KOPT-K1 (cell line): Measurements from ENCODE around the gene AQP5.

ENCODE experiments used
- H3K27ac ChIP-seq: fragments of 200-600 bp; sonication (generic); 2 replicates; pipeline ENCODE4 v1.5.1; 2016; ENCODE audit warnings: antibody characterized with exemption, mild to moderate bottlenecking, low read depth, low read length; ENCODE audit not compliant: poor library complexity, severe bottlenecking
- H3K36me3 ChIP-seq: fragments of 200-600 bp; sonication (generic); 2 replicates; pipeline ENCODE4 v1.5.1; 2017; ENCODE audit warnings: antibody characterized with exemption, mild to moderate bottlenecking, low read length, moderate library complexity; ENCODE audit not compliant: insufficient read depth
- H3K9me3 ChIP-seq: fragments of 200-600 bp; sonication (generic); 2 replicates; pipeline ENCODE4 v1.5.1; 2017; ENCODE audit warnings: antibody characterized with exemption, low read length, mild to moderate bottlenecking; ENCODE audit not compliant: insufficient read depth, poor library complexity, severe bottlenecking

Gene AQP5

DNA sequence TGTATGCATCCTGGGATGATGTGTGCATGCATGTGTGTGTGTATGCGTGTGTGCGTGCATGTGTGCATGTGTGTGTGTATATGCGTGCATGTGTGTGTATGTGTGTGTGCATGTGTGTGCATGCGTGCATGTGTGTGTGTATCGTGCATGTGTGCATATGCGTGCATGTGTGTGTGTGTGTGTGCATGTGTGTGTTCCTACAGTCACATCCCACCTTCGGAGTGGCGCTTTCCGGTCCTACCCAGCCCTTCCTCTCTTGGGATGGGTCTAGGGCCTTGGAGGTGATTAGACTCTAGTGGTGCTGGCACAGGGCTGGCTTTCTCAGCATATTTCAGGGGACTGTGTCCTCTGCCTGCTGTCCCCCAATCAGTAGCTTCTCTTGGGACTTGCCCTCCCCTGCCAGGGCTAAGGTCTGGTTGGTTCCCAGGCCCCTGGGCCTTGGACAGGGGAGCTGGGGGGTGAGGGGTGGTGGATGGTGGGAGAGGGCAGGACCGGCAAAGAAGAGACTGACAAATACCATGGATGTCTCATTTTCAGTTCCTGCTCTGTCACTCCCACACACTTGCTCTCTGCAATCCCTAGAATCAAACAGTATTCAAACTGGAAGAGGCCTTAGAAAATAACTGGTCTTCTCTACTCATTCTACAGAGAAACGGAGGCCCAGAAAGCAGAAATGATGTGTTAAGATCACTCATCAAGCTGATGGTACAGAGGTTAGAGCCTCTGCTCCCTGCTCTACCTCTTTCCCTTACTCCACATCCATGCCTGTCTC is 36.1 kb upstream of the AQP5 start:
- H3K9me3 ChIP-seq, result no peaks in the 10 kb centered on the region
- no peaks in the 10 kb centered on the region for H3K36me3 ChIP-seq
- H3K27ac ChIP-seq, result no peak overlapping the region

DNA sequence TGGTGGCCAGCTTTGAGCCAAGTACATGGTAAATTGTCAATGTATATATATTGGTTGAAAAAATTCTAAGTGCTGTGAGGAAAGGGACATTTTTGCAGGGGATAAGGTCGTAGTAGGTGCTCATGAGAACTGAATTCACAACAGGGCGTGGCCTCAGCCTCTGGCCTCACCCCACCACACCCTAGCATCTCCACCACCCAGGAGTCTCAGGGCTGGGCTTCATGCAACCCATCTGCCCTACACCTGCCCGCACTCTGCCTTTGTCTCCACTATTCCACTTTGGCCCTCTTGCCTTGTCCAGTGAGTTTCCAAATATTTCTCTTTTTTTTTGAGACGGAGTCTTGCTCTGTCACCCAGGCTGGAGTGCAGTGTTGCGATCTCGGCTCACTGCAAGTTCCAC is 33.2 kb upstream of the AQP5 start:
- Histone ChIP-seq H3K27ac (no peak overlapping the region), H3K36me3 (no peaks in the 10 kb centered on the region), H3K9me3 (no peaks in the 10 kb centered on the region)

DNA sequence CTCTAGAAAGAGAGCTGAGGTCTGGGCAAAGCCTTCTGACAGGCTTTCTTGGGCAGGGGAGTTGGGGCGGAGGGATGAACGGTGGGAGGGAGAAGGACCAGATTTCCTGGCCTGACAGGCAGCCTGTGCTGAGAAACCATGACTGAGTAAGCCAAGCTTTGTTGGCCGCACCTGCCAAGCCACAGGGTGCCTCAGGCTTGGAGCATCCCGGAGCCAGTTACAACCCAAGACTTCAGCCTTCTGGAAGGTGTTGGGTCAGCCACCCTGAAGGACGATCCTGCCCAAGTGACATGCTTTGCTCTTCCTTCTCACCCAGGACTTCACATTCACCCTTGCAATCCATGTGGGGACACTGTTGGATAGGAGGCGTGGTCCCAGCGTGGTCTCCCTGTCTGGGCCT is 32.1 kb upstream of the AQP5 start:
- Histone ChIP-seq H3K9me3 (no peaks in the 10 kb centered on the region), H3K36me3 (no peaks in the 10 kb centered on the region)

DNA sequence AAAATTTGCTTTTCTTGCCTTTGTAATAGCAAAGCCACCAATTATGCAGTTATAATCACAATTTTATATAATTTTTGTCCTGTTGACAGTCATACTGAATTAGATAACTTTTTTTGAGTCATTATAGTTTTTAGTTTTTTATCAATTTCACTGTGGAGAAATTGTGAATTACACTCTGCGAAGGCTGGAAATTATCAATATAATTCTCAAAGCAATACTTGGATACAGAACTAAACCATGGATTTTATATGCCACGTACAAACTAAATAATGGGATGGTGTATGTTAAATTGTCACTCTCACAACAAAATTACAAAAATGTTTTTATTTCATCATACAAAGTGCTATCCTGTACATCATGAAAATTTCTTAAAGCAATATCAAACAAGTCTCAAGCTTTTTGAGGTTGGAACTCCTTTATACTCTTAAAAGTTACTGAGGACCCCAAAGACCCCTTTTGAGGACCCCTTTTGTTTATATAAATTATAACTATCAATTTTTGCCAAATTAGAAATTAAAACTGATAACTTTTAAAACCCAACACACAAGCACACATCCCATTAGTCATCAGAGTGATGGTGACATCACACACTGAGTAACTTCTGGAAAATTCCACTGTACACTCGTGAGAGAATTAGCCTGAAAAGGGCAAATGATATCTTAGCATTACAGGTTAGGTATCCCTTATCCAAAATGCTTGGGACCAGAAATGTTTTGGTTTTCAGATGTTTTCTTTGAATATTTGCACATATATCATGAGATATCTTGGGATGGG is 31.0 kb upstream of the AQP5 start:
- H3K36me3 ChIP-seq, result no peaks in the 10 kb centered on the region
- H3K9me3 ChIP-seq, result no peaks in the 10 kb centered on the region
- H3K27ac ChIP-seq, result no peak overlapping the region

More for the DNA sequence above, 32.1 kb upstream of the AQP5 start:
- H3K27ac ChIP-seq, result no peak overlapping the region

DNA sequence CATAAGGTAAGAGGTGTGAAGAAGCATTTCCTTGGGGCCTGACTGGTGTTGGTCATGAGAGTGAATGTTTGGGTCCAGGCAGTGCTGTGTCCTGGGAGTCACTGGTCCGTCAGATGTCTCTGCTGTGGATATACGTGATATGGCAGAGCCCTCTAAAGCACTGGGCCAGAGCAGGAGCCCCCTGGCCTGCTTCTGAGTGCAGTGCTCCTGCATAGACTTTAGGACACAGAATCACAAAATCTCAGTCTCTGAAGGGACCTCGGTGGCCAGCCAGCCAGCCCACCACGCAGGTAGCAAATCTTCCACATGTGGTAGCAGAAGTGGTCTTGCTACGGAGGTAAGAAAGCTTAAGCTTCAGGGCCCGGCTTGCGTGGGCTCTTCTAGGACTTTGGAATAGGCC is 29.6 kb upstream of the AQP5 start:
- no peak overlapping the region for H3K27ac ChIP-seq
- H3K36me3 ChIP-seq, result no peaks in the 10 kb centered on the region
- no peaks in the 10 kb centered on the region for H3K9me3 ChIP-seq

DNA sequence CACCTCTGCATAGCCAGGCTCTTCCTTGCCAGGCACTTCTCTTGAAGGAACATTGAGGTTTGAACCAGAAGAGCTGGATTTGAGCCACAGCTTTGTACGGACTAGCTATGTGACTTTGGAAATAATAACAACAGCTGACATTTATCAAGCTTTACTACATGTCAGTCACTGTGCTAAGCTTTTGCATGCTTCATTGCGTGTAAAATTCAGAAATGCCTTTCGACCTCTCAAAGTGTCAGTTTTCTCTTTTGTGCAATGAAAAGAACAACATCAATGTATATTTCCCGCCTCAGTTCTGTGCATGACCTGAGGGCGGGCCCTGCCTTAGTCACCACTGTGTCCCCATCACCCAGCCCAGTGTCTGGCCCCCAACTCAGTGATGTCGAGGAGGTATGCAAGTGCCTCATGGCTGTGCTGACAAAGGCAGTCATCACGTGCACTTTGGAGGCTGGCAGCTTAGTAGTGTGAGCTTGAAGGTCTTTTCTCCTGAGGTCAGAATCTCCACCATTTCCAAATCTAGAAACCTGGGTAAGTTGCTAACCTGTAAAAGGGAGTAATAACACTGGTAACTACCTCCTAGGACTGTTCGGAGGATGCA is 29.0 kb upstream of the AQP5 start:
- H3K27ac ChIP-seq, result no peak overlapping the region

DNA sequence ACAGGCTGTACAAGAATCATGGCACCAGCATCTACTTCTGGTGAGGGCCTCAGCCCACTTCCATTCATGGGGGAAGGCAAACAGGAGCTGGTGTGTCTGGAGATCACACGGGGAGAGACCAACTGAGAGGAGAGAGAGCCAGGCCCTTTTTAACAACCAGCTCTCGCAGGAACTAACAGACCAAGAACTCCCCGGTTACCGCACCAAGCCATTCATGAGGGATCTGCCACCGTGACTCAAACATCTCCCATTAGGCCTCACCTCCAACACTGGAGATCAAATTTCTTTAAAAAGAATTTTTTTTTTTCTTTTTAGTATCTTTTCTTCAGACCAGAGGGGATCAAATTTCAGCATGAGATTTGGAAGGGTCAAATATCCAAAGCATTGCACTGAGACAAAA is 27.9 kb upstream of the AQP5 start:
- H3K27ac ChIP-seq, result no peak overlapping the region
- no peaks in the 10 kb centered on the region for H3K9me3 ChIP-seq
- no peaks in the 10 kb centered on the region for H3K36me3 ChIP-seq

More for the DNA sequence above, 29.0 kb upstream of the AQP5 start:
- Histone ChIP-seq H3K9me3 (no peaks in the 10 kb centered on the region), H3K36me3 (no peaks in the 10 kb centered on the region)

DNA sequence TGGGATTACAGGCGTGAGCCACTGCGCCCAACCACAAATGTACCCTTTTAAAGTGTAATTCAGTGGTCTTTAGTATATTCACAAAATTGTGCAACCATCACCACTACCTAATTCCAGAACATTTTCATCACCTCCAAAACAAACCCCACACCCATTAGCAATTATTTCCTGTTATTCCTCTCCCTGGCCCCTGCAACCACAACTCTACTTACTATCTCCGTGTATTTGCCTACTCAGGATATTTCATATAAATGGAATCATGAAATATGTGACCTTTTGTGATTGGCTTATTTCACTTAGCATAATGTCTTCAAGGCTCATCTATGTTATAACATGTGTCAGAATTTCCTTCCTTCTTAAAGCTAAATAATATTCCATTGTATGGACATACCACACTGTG is 27.2 kb upstream of the AQP5 start:
- no peaks in the 10 kb centered on the region for H3K36me3 ChIP-seq
- H3K27ac ChIP-seq, result no peak overlapping the region
- H3K9me3 ChIP-seq, result no peaks in the 10 kb centered on the region

DNA sequence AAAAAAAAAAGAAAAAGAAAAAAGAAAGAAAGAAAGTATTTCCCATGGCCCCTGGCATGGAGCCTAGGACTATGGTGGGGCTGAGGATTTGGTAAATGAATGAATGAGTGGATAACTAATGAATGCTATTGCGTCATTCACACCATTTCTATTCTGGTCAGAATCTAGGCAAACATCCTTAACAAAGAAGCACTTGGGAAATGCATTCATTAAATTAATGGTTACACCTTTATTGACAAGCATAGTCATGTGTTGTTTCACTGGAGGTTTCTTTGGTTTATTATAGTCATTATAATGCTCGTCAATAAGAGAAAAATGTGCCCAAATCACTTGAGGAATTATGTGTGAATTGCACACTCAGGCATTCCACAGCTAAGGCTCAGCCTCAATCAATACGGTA is 24.7 kb upstream of the AQP5 start:
- Histone ChIP-seq H3K36me3 (no peaks in the 10 kb centered on the region), H3K27ac (no peak overlapping the region), H3K9me3 (no peaks in the 10 kb centered on the region)

DNA sequence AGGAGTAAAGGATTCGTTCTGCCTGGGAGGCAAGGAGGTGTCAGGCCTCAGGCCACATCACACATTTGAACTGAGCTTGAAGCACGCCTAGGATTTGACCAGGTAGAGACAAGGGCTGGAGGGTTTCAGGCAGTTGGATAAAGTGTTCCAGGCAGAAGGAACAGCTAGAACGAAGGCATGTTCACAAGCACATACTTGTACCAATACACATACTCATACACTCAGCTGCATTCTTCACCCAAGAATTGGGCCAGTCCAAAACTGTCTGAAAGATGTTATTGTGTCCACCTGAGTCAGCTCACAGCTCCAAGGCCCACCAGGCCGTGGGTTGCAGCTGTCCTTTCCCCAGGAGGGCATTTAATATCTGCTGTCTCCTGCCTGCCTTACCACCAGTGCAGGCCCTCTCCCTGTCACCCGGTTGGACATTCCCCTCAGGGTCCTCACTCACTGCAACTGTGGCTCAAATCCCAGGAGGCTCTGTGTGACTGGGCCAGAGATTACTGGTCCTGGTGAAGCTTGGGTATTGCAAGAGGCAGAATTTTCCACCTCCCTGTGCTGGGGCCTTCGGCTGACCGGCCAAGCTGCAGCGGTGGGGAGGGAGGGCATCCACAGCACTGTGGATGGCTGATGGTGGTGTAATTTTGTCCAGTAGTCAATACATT is 23.9 kb upstream of the AQP5 start:
- Histone ChIP-seq H3K27ac (no peak overlapping the region), H3K9me3 (no peaks in the 10 kb centered on the region), H3K36me3 (no peaks in the 10 kb centered on the region)

DNA sequence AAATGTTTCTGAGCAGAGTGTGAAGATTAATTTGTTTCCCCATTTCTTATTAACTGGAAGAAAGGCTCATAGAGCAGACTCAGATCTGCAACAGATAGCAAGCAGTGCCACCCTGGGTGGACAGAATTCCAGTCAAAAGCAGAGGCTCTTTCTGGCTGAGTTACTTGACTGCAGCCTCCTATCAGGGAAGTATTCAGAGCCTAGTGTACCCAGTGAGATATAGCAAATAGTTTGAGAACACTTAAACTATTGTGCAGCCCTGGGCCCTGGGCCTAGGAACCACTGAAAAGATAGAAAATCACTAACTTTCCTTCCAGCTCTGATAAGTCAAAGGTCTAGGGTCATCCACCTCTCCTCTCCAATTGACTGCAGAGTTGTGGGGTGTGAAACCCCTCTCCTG is 22.4 kb upstream of the AQP5 start:
- Histone ChIP-seq H3K9me3 (no peaks in the 10 kb centered on the region), H3K27ac (no peak overlapping the region), H3K36me3 (no peaks in the 10 kb centered on the region)

DNA sequence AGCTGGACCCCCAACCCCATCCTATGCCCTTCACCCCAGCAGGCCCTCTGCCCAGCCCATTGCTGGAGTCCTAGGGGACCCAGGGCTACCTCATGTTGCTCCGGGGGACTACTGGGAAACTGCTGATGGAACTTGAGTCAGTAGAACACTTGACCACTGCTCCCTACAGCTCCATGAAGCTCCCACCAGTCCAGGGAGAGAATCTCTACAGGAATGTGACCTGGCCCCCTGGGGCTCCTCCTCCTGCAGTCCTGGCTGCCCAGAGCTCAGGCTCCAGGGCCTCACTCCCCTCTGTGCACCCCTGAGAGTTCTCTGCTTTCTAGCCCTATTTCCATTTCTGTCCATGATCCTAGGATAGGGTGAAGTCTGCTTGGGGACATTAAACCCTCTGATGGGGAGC is 22.0 kb upstream of the AQP5 start:
- Histone ChIP-seq H3K9me3 (no peaks in the 10 kb centered on the region), H3K36me3 (no peaks in the 10 kb centered on the region), H3K27ac (no peak overlapping the region)

DNA sequence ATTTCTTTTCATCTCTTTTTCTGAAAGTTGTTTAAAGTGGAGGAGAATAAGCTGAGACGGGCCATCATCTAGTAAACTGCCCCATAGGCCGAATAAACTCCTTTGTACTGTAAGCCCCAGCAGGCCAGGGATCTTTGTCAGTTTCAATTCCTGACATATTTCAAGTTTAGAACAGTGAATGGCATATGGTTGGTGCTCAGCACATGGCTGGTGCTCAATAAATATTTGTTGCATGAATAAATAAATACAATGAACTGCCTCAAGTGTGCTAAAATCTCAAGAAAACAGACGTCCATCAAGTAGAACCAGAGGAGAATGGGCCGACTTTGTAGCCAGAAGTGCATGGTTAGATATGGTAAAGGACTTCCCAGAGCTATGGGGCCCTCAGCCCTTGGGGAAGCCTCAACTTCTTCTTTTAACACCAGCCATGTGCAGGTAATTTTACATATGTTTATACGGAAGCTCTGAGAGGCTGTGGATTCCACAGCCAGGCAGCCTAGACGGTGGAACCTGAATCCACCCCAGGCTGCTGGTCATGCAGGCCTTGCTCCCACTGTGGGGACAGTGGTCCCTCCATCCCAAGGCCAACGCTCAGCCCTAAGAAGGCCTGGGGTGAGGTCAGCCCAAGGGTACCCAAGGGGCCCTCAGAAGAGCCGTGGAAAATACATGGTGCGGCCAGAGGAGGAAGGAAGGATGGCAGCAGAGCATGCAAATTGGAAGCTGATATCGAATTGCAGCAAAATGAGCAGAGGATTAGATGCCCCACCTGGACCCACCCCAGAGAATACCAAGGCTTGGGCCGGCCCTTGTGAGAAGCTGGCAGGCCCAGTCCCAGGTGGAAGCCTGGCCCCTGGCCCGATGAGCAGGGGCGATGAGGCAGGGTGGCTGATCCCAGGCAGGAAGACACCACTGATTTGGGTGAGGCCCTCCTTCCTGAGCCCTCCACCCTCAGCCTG is 19.8 kb upstream of the AQP5 start:
- no peak overlapping the region for H3K27ac ChIP-seq
- H3K9me3 ChIP-seq, result no peaks in the 10 kb centered on the region
- no peaks in the 10 kb centered on the region for H3K36me3 ChIP-seq

DNA sequence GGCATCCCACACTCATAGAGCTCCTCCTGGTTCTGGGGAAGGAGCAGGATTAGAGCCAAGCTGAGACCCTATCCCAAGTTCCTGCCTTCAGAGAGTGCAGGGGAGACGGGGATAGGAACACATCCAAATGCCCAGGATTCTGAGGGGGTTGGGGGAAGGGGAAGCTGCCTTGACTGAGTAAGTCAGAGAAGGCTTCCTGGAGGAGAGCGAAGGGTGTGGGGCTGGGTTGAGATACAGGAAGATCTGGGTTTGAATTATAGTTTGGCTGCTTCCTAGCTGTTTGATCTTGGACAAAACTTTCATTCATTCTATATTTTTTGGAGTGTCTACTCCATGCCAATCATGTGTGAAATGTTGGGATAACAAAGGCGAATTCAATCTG is 19.2 kb upstream of the AQP5 start:
- H3K36me3 ChIP-seq, result no peaks in the 10 kb centered on the region
- no peaks in the 10 kb centered on the region for H3K9me3 ChIP-seq
- no peak overlapping the region for H3K27ac ChIP-seq
